Hematopoietic multipotent progenitor cell treated with erythropoietin and hydrocortisone succinate and interleukin-3 and kit ligand, for 6 days (in vitro differentiated cells): ENCODE results near the gene NISCH.

ENCODE experiments used
- DNase-seq: peaks from one replicate; pipeline ENCODE4 v3.0.0-alpha.2; 2015

Gene NISCH

DNA sequence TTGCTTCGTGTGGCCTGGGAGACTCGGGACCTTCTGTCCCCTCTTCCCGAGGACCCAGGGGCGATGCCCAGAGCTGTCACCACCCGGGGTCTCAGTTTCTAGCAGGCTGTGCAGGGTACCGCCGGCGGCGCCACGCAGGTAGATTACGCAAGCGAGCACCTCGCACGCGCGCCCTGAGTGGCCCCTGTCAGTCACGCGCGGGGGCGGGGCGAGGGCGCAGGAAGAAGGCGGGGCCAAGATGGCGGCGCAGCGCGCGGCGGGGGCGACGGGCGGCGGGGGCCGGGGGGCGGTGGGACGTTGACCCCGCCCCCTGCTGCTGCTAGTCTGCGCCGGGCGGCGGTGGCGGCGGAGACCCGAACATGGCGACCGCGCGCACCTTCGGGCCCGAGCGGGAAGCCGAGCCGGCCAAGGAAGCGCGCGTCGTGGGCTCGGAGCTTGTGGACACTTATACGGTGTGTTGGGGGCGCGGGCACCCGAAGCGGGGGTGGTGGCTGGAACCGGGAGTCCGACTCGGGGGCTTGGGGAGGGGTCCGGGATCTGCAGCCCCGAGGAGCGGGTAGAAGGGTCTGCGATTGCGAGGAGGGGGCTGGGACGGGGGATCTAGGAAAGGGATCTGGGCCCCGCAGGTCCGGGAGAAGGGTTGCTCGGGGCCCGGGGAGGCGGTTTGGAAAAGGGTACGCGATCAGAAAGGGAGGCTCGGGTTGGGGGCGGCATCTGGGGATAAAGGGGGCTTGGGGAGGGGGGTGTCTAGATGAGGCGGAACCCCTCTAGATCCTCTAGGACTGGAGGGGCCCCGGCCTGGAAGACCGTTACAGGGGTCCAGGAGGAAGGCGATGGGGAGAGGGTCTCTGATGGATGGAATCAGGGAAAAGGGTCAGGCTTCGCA, at the start of gene NISCH:
Gene NISCH, plus strand, starts transcription at position 322 of the 886 bp plus-strand sequence. Its CDS starts 38 bp downstream, at position 360.
- peak; percentile 94 for DNase-seq

- no peak for DNase-seq
Measured at GRCh38 chr3:52406231-52406661, 49.2 kb upstream of the NISCH start.

- no peak for DNase-seq
Measured at GRCh38 chr3:52406791-52407510, 48.5 kb upstream of the NISCH start.

DNA sequence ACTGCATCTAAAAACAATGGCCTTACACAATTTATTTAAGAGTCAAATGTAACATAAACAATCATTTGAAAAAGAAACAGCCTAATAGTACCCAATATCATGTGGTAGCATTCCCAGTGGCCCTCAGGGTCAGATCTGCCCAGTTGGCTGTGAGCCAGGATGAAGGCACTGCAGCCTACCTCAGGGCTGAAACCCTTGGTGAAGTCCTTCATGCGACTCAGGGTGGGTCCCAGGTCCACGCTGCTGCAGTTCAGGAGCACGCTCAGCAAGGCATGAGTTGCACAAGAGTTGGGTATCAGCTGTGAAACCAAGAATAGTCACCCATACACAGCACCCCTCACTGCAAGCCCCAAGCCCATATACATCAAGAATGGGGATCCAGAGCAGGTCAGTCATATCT, 47.6 kb upstream of the NISCH start:
- no peak for DNase-seq

- DNase-seq, result no peak
Measured at GRCh38 chr3:52408466-52408865, 46.9 kb upstream of the NISCH start.

GRCh38 chr3:52415800-52416199, 39.6 kb upstream of the NISCH start:
- DNase-seq, result no peak

DNA sequence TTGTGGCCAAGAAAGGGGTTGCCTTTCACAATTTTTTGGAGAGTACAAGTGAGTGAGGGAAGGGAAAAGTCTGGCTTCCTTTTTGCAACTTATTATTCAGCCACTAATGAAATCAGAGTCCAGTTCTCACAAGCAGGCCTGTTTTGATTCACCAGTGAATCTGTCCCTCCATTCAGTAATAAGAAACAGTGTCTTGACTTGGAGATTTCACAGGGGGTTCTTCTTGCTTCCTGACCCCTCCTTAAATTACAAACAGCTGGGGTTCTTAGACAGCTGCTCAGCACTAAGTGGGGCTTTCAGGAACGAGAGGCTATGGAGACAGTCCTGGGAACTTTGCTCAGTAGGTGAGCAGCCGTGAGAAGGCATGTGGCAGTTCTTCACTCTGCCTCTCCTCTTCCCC, 35.0 kb upstream of the NISCH start:
- DNase-seq, result no peak

- no peak for DNase-seq
Measured at GRCh38 chr3:52422669-52423068, 32.7 kb upstream of the NISCH start.

- DNase-seq, result no peak
Measured at GRCh38 chr3:52423173-52423572, 32.2 kb upstream of the NISCH start.

GRCh38 chr3:52428151-52429005, 27.0 kb upstream of the NISCH start:
- peak; percentile 80 for DNase-seq

DNA sequence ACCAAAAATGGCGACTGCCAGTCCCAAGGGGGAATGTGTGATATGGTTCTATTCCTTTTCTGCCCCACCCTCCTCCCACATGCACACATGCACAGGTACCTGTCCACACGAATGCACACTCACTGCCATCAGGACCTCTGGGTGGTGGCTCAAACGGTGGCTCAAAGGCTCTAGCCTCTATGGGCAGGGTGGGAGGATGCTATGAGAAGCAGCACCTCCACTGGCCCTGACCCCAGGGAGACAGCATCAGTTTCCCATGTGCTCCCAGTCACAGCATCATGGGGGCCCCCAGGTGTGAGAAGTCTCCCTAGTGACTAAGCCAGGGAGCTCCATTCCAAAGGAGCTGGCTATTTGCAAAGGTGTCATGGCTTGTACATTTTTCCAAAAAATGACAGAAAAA, 26.4 kb upstream of the NISCH start:
- no peak for DNase-seq

DNA sequence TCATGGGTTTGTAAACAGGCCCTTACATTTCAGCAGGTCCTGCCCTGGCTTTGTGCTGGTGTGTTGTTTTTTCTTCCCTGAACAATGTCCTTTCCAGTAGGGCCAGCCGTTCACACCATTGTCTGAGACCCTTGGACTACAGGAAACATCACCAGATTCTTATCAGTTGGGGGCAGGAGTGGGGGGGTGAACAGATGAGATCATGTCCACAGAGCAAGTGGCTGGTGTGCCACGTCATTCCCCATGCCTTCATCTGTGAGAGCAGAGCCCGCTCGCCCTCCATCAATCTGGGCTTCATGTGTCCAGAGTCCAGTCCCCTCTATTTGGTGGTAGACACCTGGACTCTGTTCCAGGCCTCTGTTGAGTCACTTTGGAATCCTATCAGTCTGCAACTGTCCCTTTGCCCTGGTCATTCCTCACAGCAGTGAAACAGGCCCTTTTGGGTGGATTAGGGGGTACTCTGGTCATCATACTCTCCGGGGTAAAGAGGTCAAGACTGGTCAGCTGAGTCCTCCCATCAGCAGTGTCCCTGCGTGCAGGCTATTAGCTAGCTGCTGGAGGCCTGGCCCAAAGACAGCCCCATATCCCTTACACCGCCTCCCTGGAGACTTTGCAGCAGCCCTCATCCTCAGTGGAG, 25.5 kb upstream of the NISCH start:
- DNase-seq, result no peak

- no peak for DNase-seq
Measured at GRCh38 chr3:52430416-52430810, 25.0 kb upstream of the NISCH start.

DNA sequence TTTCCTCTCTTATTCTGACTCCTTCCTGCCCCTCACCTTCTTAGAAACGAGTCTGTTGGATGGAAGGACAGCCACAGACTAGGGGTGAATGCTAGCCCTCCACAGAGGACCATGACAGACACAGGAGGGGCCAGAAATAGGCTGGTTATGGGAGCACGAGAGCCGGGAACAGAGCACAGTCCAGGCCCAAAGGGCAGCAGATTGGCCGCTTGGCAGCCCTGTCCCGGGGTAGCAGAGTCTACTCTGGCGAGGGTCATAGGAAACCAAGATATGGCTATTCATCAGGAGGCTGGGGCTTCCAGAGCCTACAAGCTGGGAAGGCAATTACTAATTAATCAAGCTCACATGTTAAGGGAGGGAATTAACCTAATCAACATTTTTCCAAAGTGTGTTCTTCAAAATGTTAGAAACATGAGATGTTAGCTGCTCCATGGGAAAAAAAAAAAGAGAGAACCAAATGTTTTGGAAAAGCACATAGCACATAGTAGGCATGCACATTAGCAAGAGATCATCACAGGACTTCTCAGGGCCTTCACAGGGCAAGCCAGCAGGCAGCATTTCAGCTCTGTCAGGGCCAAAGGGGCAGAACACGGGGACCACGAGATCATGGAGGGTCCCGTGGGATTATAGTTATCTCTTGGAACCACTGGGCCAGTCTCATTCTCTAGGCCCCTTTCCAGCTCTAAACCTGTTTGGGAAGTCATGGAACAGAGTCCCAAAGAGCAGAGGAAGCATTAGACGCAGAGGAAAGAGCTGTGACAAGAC, 23.8 kb upstream of the NISCH start:
- DNase-seq, result no peak

- no peak for DNase-seq
Measured at GRCh38 chr3:52432225-52432624, 23.2 kb upstream of the NISCH start.

GRCh38 chr3:52432691-52433141, 22.7 kb upstream of the NISCH start:
- no peak for DNase-seq

DNA sequence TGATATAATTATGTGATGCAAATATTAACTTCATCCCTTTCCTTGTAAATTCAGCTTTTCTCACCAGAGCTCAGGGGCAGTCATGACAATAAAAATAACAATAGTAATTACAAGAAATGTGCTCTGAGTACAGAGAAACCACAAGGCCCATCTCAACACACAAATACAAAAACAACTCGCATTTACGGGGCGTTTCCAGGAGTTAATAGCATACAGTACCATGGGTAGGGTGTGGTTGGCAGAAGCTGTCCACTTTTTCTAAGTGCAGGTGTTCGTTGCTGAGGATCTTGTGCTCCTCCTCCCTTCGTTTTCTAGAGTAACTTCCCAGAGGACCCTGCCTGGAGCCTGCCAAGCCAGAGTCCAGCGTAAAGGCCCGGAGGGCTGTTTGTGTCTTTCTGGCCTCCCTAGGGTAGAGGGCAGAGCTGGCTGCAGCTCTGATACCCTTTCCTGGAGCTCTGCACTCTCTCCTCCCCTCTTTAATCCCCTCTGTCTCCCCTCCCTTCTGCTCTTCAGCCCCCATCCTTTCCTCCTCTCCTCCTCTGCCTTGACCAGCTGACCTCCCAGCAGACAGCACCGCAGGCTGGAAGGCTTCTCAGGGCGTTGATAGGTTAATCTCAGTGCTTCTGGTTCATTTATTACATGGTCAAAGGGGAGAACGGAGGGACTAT, 21.9 kb upstream of the NISCH start:
- DNase-seq, result no peak

- peak; percentile 69 for DNase-seq
Measured at GRCh38 chr3:52433996-52434479, 21.4 kb upstream of the NISCH start.

DNA sequence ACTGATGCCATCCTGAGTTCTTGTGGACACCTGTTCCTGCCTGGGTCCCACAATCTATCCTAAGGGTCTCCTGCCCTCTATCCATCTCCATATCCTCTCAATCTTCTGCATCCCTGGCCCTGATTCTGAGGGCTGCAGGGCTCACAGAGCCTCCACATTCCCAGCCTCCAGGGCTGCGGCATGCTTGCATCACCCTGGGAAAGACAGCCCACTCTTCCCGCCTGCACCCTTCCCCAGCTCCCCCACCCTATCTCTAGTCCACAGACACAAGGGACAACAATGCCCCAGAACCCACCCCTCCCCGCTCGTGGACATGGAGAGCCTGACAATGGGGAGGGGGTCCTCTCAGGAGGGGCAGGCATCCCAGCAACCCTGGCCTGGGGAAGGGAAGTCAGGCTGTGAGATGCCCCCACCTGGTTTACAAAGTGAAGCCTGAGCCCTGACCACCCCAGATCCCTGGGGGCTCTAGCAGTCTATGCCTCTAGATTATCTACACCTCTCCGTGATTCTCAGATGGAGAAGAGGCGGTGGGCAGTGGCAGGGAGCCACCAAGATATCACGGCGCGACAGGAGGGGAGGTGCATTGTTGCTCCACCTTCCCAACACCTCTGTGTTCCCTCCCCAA, 20.8 kb upstream of the NISCH start:
- no peak for DNase-seq
